IgD-negative memory B cell (primary cell): ENCODE data around the gene MACC1. TPM values are rescaled to one million over a fixed set of nuclear protein-coding genes. Genes with fewer than 3 reads are reported as not detected.
A peak's percentile ranks its signal among the peaks of the same experiment; 100 is the strongest.
"Not testable (repeated sequence)": the region's sequence is repeated elsewhere in the genome, so short reads cannot be mapped to it uniquely, and the experiment has no call there.

Experiments
- H3K27ac Mint-ChIP-seq, 3 donors: one replicate each; pipeline ENCODE4 v1.8.0; 2020 to 2022; ENCODE audit warnings: mild to moderate bottlenecking in 3 of 3, mixed read lengths in 3 of 3, moderate library complexity in 1 of 3
- H3K27me3 Mint-ChIP-seq: one replicate; pipeline ENCODE4 v1.8.0; 2021; ENCODE audit warnings: mixed read lengths
- H3K36me3 Mint-ChIP-seq: one replicate; pipeline ENCODE4 v1.8.0; 2020; ENCODE audit warnings: mild to moderate bottlenecking, mixed read lengths
- H3K4me1 Mint-ChIP-seq, 3 donors: one replicate each; pipeline ENCODE4 v1.8.0; 2020 to 2022; ENCODE audit warnings: mixed read lengths in 3 of 3, mild to moderate bottlenecking in 1 of 3
- H3K4me3 Mint-ChIP-seq, 4 donors: one replicate each; pipeline ENCODE4 v1.8.0; 2020 to 2022; ENCODE audit warnings: mild to moderate bottlenecking in 4 of 4, mixed read lengths in 4 of 4, moderate library complexity in 3 of 4
- H3K9me3 Mint-ChIP-seq, 3 donors: one replicate each; pipeline ENCODE4 v1.8.0; 2020 to 2021; ENCODE audit warnings: mixed read lengths in 3 of 3, mild to moderate bottlenecking in 1 of 3
- polyA plus RNA-seq: library from polyadenylated mRNA; unstranded; fragments of 300-500 nt; fragmentation: Illumina TruSeq; gene quantifications from one replicate; pipeline ENCODE4 v1.2.3, GENCODE V29; 2021

MACC1 gene
- polyA plus RNA-seq, 1 donor from 2014 or later, result 1.2 TPM

GRCh38 chr7:20222219-20222828, 5.1 kb upstream of the MACC1 start:
- Mint-ChIP-seq H3K27me3 (no peaks in the 10 kb centered on the region), H3K27ac (peak overlapping the region in 1 of 3 donors; percentile 76), H3K36me3 (peaks cover 2% of the 10 kb centered on the region), H3K9me3 (no peaks in the 10 kb centered on the region), H3K4me1 (peaks cover 35 to 37% (median 35%) of the 10 kb centered on the region in 3 donors), H3K4me3 (no peak overlapping the region)

- Mint-ChIP-seq H3K4me3 (peak overlapping the region; percentile 38 to 87 (median 64)), H3K27ac (peak overlapping the region; percentile 88 to 96 (median 95)), H3K36me3 (no peaks in the 10 kb centered on the region), H3K9me3 (no peaks in the 10 kb centered on the region), H3K27me3 (no peaks in the 10 kb centered on the region), H3K4me1 (peaks cover 38 to 46% (median 38%) of the 10 kb centered on the region in 3 donors)
Observed at GRCh38 chr7:20220921-20221547, 3.9 kb upstream of the MACC1 start.

DNA sequence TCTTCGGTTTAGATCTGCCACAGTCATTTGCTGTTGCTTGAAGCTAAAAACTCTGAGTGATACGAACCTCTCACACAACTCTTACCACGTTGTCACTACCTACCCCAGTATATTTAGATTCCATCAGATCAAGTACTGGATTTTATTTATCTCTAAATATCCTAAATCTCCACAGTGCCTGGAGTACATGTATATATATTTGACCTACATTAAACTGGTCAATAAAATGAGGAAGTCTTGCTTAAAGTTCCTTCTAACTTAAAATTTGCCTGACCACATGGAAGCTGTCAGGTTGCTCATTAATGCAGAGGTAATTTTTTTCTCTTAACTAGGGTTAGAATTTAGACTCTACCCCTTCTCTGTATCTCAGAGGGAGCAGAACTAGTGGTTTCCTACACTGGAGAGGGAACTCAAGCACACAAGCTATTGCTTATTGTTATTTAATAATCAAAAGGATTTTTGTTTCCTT, 3.1 kb upstream of the MACC1 start:
- H3K36me3 Mint-ChIP-seq, result no peaks in the 10 kb centered on the region
- H3K4me1 Mint-ChIP-seq, result peaks cover 38 to 44% (median 40%) of the 10 kb centered on the region in 3 donors
- H3K27ac Mint-ChIP-seq, result peak overlapping the region; percentile 88 to 96 (median 95)
- H3K9me3 Mint-ChIP-seq, result no peaks in the 10 kb centered on the region
- no peaks in the 10 kb centered on the region for H3K27me3 Mint-ChIP-seq
- peak overlapping the region; percentile 52 to 87 (median 76) for H3K4me3 Mint-ChIP-seq

- H3K27me3 Mint-ChIP-seq, result no peaks in the 10 kb centered on the region
- peaks cover 2% of the 10 kb centered on the region for H3K36me3 Mint-ChIP-seq
- no peaks in the 10 kb centered on the region for H3K9me3 Mint-ChIP-seq
- H3K4me1 Mint-ChIP-seq, result peaks cover 38 to 46% (median 42%) of the 10 kb centered on the region in 3 donors
- H3K4me3 Mint-ChIP-seq, result peak overlapping the region; percentile 52 to 87 (median 76)
- H3K27ac Mint-ChIP-seq, result peak overlapping the region; percentile 88 to 96 (median 95)
Observed at GRCh38 chr7:20219446-20220292, 2.5 kb upstream of the MACC1 start.

- no peaks in the 10 kb centered on the region for H3K9me3 Mint-ChIP-seq
- H3K4me3 Mint-ChIP-seq, result peak overlapping the region in 3 of 4 donors; percentile 52 to 87 (median 71)
- H3K36me3 Mint-ChIP-seq, result peaks cover 4% of the 10 kb centered on the region
- peak overlapping the region; percentile 88 to 96 (median 95) for H3K27ac Mint-ChIP-seq
- peaks cover 38 to 46% (median 42%) of the 10 kb centered on the region in 3 donors for H3K4me1 Mint-ChIP-seq
- H3K27me3 Mint-ChIP-seq, result no peaks in the 10 kb centered on the region
Observed at GRCh38 chr7:20219062-20219445, 1.9 kb upstream of the MACC1 start.

DNA sequence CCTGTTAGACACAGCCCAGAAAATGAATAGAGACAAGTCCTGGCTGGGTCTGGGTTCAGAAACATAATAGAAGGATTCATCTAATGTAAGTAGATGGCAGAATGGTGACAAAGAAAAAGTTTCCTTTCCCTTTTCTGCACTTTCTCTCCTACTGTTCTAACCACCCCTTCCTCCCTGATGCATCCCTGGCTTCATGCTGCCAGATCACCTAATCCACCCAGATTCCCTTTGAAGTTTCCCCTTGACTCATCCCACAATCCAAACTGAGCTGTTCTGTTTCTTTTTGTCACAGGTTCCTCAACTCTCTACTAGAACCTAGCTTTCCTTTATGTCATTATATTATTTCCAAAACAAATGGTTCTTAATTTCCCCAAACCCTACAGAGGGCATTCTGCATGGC, 1.1 kb upstream of the MACC1 start:
- Mint-ChIP-seq H3K27me3 (no peaks in the 10 kb centered on the region), H3K4me1 (peaks cover 38 to 49% (median 44%) of the 10 kb centered on the region in 3 donors), H3K36me3 (peaks cover 7% of the 10 kb centered on the region), H3K9me3 (peaks cover 0 to 2% (median 0%) of the 10 kb centered on the region in 3 donors), H3K27ac (peak overlapping the region; percentile 69 to 88 (median 73)), H3K4me3 (peak overlapping the region; percentile 27 to 82 (median 54))

DNA sequence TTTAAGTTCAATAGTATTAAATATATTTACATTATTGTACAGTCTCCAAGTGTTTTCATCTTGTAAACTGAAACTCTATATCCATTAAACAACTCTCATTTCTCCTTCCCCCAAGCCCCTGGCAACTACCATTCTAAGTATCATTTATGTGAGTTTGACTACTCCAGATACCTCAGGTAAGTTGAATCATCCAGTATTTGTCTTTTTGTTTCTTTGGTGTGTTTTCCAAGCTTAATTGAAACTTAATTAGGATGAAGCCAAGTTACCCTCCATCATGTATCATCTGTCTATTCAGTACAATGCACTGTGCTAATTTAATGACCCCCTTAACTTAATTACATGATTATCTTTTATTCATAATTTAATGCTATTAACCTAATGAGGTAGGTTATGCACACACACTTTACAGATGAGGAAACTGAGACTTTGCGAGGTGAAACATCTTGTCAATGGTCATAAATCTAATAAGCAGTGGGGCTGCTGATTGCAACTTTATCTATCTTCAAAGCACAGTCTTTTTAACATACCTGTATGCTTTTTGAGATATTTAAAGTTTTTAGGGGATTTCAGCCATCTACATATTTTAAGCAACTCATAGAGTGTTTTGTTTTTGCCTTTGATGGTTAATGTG, 663 bp downstream of the MACC1 start:
- peaks cover 0 to 2% (median 0%) of the 10 kb centered on the region in 3 donors for H3K9me3 Mint-ChIP-seq
- H3K27ac Mint-ChIP-seq, result peak overlapping the region in 1 of 3 donors; percentile 73
- no peaks in the 10 kb centered on the region for H3K27me3 Mint-ChIP-seq
- H3K4me1 Mint-ChIP-seq, result peaks cover 38 to 48% (median 44%) of the 10 kb centered on the region in 3 donors
- peaks cover 13% of the 10 kb centered on the region for H3K36me3 Mint-ChIP-seq
- peak overlapping the region; percentile 52 to 82 (median 76) for H3K4me3 Mint-ChIP-seq

GRCh38 chr7:20214921-20215669, 2.1 kb downstream of the MACC1 start:
- no peak overlapping the region for H3K27ac Mint-ChIP-seq
- no peaks in the 10 kb centered on the region for H3K27me3 Mint-ChIP-seq
- peaks cover 17% of the 10 kb centered on the region for H3K36me3 Mint-ChIP-seq
- H3K4me1 Mint-ChIP-seq, result peaks cover 27 to 40% (median 32%) of the 10 kb centered on the region in 3 donors
- H3K4me3 Mint-ChIP-seq, result peak overlapping the region in 2 of 4 donors; percentile 44 to 77
- H3K9me3 Mint-ChIP-seq, result peaks cover 2 to 8% (median 3%) of the 10 kb centered on the region in 3 donors

GRCh38 chr7:20214132-20214531, 3.1 kb downstream of the MACC1 start:
- Mint-ChIP-seq H3K36me3 (peaks cover 20% of the 10 kb centered on the region), H3K9me3 (peaks cover 2 to 14% (median 6%) of the 10 kb centered on the region in 3 donors), H3K4me1 (peaks cover 18 to 34% (median 24%) of the 10 kb centered on the region in 3 donors), H3K27ac (no peak overlapping the region), H3K4me3 (no peak overlapping the region), H3K27me3 (no peaks in the 10 kb centered on the region)

DNA sequence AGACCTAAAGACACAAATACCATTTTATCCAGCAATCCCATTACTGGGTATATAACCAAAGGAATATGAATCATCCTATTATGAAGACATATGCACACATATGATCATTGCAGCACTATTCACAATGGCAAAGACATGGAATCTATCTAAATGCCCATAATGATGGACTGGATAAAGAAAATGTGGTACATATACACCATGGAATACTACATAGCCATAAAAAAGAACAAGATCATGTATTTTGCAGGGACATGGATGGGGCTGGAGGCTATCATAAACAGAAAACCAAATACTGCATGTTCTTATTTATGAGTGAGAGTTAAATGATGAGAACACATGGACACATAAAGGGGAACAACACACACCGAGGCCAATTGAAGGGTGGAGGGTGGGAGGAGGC, 3.8 kb downstream of the MACC1 start:
- H3K4me1 Mint-ChIP-seq, result peaks cover 10 to 27% (median 17%) of the 10 kb centered on the region in 3 donors
- peaks cover 2 to 14% (median 6%) of the 10 kb centered on the region in 3 donors for H3K9me3 Mint-ChIP-seq
- no peaks in the 10 kb centered on the region for H3K27me3 Mint-ChIP-seq
- H3K27ac Mint-ChIP-seq, result peak overlapping the region in 1 of 3 donors; percentile 4
- peaks cover 20% of the 10 kb centered on the region for H3K36me3 Mint-ChIP-seq
- H3K4me3 Mint-ChIP-seq, result no peak overlapping the region

DNA sequence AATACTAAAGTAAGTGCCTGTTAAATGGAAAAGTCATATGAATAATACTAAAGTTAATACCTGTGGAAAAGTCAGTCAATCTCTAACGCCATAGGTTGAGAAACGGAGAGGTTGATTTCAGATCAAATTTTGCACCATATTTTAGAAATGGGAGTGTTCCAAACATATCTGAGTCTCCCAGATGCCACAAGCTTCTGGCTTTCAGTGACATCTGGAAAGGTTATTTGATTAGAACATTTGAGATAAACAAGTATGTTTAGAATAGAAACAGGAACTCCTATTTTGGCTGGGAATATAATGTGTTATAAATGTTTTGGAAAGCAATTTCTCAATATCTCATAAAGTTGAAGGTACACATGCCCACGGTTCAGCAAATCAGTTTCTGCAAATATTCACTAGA, 5.8 kb downstream of the MACC1 start:
- peaks cover 4 to 14% (median 6%) of the 10 kb centered on the region in 3 donors for H3K9me3 Mint-ChIP-seq
- no peaks in the 10 kb centered on the region for H3K27me3 Mint-ChIP-seq
- peaks cover 0 to 9% (median 7%) of the 10 kb centered on the region in 3 donors for H3K4me1 Mint-ChIP-seq
- H3K4me3 Mint-ChIP-seq, result no peak overlapping the region
- H3K36me3 Mint-ChIP-seq, result peaks cover 20% of the 10 kb centered on the region
- H3K27ac Mint-ChIP-seq, result no peak overlapping the region

- Mint-ChIP-seq H3K9me3 (peaks cover 4 to 14% (median 6%) of the 10 kb centered on the region in 3 donors), H3K27ac (no peak overlapping the region), H3K4me3 (no peak overlapping the region), H3K4me1 (peaks cover 2 to 8% (median 4%) of the 10 kb centered on the region in 3 donors), H3K36me3 (peaks cover 16% of the 10 kb centered on the region), H3K27me3 (no peaks in the 10 kb centered on the region)
Observed at GRCh38 chr7:20208651-20209307, 8.4 kb downstream of the MACC1 start.

DNA sequence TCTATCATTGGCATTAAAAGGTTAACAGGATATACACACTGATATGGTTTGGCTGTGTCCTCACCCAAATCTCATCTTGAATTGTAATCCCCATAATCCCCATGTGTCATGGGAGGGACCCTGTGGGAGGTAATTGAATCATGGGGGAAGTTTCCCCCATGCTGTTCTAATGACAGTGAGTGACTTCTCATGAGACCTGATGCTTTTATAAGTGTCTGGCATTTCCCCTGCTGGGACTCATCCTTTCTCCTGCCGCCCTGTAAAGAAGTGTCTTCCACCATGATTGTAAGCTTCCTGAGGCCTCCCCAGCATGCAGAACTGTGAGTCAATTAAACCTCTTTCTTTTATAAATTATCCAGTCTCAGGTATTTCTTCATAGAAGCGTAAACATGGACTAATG, 9.4 kb downstream of the MACC1 start:
- H3K36me3 Mint-ChIP-seq, result peaks cover 15% of the 10 kb centered on the region
- not testable (repeated sequence) for H3K4me3 Mint-ChIP-seq, H3K4me1 Mint-ChIP-seq, H3K27me3 Mint-ChIP-seq, H3K27ac Mint-ChIP-seq
- H3K9me3 Mint-ChIP-seq, result peaks cover 3 to 14% (median 4%) of the 10 kb centered on the region in 3 donors
